ENCODE data around the gene TMEM161B.

GRCh38 chr5:88190106-88190834 lies 78.4 kb downstream of the TMEM161B start:
- no peak for TF ChIP-seq CTCF (IDR thresholded peaks at IDR 0.05)
- TF ChIP-seq POLR2A (IDR thresholded peaks at IDR 0.05): no peak

Measured in Peyer's patch (tissue), 4 donors.